Small intestine (tissue), 7 donors: Measurements from ENCODE around the gene ZNF431. TPM values are rescaled to one million over a fixed set of nuclear protein-coding genes. Genes with fewer than 3 reads are reported as not detected.

Experiments used
- DNase-seq, 2 donors: peaks; one replicate each; pipeline versions ENCODE4 v3.0.0 to v3.0.0-alpha.2; 2013
- FAIRE-seq: peaks from 2 replicates; lab custom pipeline; 2012; peaks lifted over from hg19 to GRCh38; lab: Jason Lieb, UNC
- H3K27ac ChIP-seq, 3 donors: one replicate each; pipeline ENCODE4 v1.5.1; 2013; ENCODE audit warnings: low read length in 2 of 3, mild to moderate bottlenecking in 2 of 3, control low read depth in 1 of 3, inconsistent platforms in 1 of 3, low read depth in 1 of 3, moderate library complexity in 1 of 3
- H3K27me3 ChIP-seq, 3 donors: one replicate each; pipeline ENCODE4 v1.6.1; 2013; ENCODE audit warnings: low read length in 3 of 3, inconsistent platforms in 1 of 3; ENCODE audit not compliant: control insufficient read depth in 3 of 3, insufficient read depth in 3 of 3
- H3K36me3 ChIP-seq, 3 donors: one replicate each; pipeline ENCODE4 v1.6.1; 2013; ENCODE audit warnings: low read length in 3 of 3, inconsistent platforms in 1 of 3, low read depth in 1 of 3, mild to moderate bottlenecking in 1 of 3, moderate library complexity in 1 of 3; ENCODE audit not compliant: control insufficient read depth in 3 of 3, insufficient read depth in 2 of 3
- H3K4me1 ChIP-seq, 3 donors: one replicate each; pipeline ENCODE4 v1.6.1; 2013; ENCODE audit warnings: low read length in 2 of 3, inconsistent platforms in 1 of 3, low read depth in 1 of 3, mild to moderate bottlenecking in 1 of 3, moderate library complexity in 1 of 3; ENCODE audit not compliant: control insufficient read depth in 3 of 3, insufficient read depth in 2 of 3
- H3K4me3 ChIP-seq, 3 donors: one replicate each; pipeline ENCODE4 v1.5.1; 2013; ENCODE audit warnings: low read length in 3 of 3, control low read depth in 1 of 3, inconsistent platforms in 1 of 3, low read depth in 1 of 3, mild to moderate bottlenecking in 1 of 3, moderate library complexity in 1 of 3
- H3K9me3 ChIP-seq, 2 donors: one replicate each; pipeline ENCODE4 v1.6.1; 2013; ENCODE audit warnings: low read depth in 1 of 2, low read length in 1 of 2; ENCODE audit not compliant: control insufficient read depth in 2 of 2, insufficient read depth in 1 of 2
- WGBS, 3 donors: extraction: QIAGEN DNeasy Blood & Tissue Kit; methylation state at CpG; one replicate each; pipeline ENCODE4 v1.1.7; 2013; 5-methylcytosine and 5-hydroxymethylcytosine counted together
- polyA plus RNA-seq, 4 donors: library from polyadenylated mRNA; stranded (reverse) in 3 of 4; unstranded in 1 of 4; fragments of 200-250 nt in 3 of 4; fragments of 120-200 nt in 1 of 4; gene quantifications; one replicate each; pipeline versions ENCODE4 v1.2.1 to v1.2.3, GENCODE V29; 2013
- donor health status: healthy with polysubstance abuse.
- donor health status: control.
- donor health status: control.
- donor health status: Bipolar disorder and iron deficiency.
- donor health status: healthy.

Gene ZNF431
- polyA plus RNA-seq, 4 donors: 2.7 to 31.0 (median 5.5) TPM

- H3K36me3 ChIP-seq: peaks cover 4 to 5% (median 5%) of the 10 kb centered on the region in 3 donors
- no peak for DNase-seq
- H3K4me3 ChIP-seq: no peak overlapping the region
- no peak overlapping the region for H3K27ac ChIP-seq
- FAIRE-seq: no peak
- H3K9me3 ChIP-seq: peaks cover 0 to 9% of the 10 kb centered on the region in 2 donors
- no peaks in the 10 kb centered on the region for H3K27me3 ChIP-seq
- H3K4me1 ChIP-seq: no peaks in the 10 kb centered on the region
Observed at GRCh38 chr19:21115430-21115829, 26.4 kb upstream of the ZNF431 start.

- no peak overlapping the region for H3K27ac ChIP-seq
- no peak overlapping the region for H3K4me3 ChIP-seq
- no peaks in the 10 kb centered on the region for H3K4me1 ChIP-seq
- DNase-seq (no peak), FAIRE-seq (no peak)
- 94 to 96% (median 95%) methylated on average over 2 of the region's 2 CpGs for WGBS, 3 donors
- H3K36me3 ChIP-seq: peaks cover 4 to 5% (median 5%) of the 10 kb centered on the region in 3 donors
- H3K9me3 ChIP-seq: peaks cover 0 to 9% of the 10 kb centered on the region in 2 donors
- H3K27me3 ChIP-seq: no peaks in the 10 kb centered on the region
Observed at GRCh38 chr19:21117041-21117907, 24.6 kb upstream of the ZNF431 start.

DNA sequence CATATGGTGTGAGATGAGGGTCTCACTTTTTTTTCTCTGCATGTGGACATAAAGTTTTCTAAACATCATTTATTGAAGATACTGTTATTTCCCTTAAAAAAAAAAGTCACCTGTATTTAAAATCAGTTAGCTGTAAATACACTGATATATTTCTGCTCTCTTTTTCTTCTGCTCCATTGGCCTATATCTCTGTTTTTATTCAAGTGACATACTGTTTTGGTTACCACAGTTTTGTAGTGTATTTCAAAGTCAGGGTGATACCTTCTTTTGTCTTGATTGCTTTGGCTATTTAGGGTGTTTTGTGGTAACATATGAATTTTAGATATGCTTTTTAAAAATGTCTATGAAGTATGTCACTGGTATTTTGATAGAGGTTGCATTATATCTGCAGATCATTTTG lies 15.8 kb upstream of the ZNF431 start:
- DNase-seq (no peak), FAIRE-seq (no peak)
- Histone ChIP-seq H3K4me1 (peaks cover 0 to 5% (median 0%) of the 10 kb centered on the region in 3 donors), H3K27me3 (no peaks in the 10 kb centered on the region), H3K9me3 (peaks cover 0 to 7% of the 10 kb centered on the region in 2 donors), H3K36me3 (no peaks in the 10 kb centered on the region), H3K4me3 (no peak overlapping the region), H3K27ac (no peak overlapping the region)

GRCh38 chr19:21127001-21127400 lies 14.8 kb upstream of the ZNF431 start:
- 26 to 65% (median 49%) methylated on average over 2 of the region's 2 CpGs for WGBS, 3 donors
- no peak overlapping the region for H3K27ac ChIP-seq
- no peaks in the 10 kb centered on the region for H3K36me3 ChIP-seq
- no peak overlapping the region for H3K4me3 ChIP-seq
- FAIRE-seq: no peak
- peaks cover 0 to 5% (median 0%) of the 10 kb centered on the region in 3 donors for H3K4me1 ChIP-seq
- H3K27me3 ChIP-seq: no peaks in the 10 kb centered on the region
- H3K9me3 ChIP-seq: peaks cover 0 to 11% of the 10 kb centered on the region in 2 donors
- no peak for DNase-seq

DNA sequence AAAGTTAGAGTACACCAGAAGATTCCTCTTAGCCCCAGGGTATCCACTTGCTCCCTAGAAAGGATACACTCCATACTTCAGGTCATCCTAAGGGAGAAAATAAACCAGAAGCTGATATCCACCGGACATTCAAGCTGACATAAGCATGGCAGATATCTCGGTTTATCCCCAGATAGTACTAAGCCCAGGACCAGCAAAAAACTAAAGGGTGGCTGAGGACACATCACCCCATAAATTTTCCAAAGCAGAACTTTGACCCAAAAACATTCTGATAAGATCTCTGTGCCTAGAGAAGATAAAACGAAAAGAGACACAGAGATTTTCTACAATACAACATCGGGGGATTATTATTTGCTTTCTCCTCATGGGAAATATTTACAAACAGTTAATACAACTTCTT lies 13.9 kb upstream of the ZNF431 start:
- peaks cover 0 to 5% (median 0%) of the 10 kb centered on the region in 3 donors for H3K4me1 ChIP-seq
- FAIRE-seq (no peak), DNase-seq (peak in 1 of 2 donors; percentile 21)
- H3K9me3 ChIP-seq: peaks cover 0 to 11% of the 10 kb centered on the region in 2 donors
- 24 to 53% (median 33%) methylated on average over 4 of the region's 4 CpGs for WGBS, 3 donors
- no peaks in the 10 kb centered on the region for H3K27me3 ChIP-seq
- H3K4me3 ChIP-seq: no peak overlapping the region
- no peaks in the 10 kb centered on the region for H3K36me3 ChIP-seq
- no peak overlapping the region for H3K27ac ChIP-seq

DNA sequence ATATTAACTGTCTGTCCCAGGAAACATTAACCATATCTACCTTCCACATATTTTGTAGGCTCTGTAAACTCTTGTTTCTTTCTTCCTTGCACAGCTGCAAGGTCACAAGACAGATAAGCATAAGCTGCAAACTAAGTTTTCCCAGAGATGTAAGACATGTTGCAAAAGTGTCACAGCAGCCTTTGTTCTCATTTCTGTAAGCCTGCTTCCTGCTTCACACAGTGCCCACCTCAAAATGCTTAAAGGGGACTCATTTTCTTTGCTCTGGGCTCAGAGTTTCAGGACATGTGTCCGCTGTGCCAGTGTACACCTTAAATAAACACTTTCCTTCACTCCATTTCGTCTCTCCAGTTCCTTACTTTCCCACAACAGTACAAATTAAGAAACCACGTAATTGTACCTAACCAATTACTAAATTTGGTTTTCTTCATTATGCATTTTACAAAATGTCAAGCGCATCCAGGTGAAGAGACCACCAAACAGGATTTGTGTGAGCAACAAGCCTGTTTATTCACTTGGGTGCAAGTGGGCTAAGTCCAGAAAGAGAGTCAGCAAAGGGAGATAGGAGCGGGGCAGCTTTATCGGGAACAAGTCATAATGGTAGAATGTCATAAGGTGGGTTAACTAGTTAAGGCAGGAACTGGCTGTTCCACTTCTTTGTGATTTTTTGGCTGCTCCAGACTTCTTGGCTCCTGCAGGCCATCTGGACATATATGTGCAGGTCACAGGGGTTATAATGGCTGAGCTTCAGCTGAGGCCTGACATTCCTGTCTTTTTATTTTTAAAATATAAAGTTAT lies 12.7 kb upstream of the ZNF431 start:
- no peaks in the 10 kb centered on the region for H3K36me3 ChIP-seq
- peaks cover 0 to 11% of the 10 kb centered on the region in 2 donors for H3K9me3 ChIP-seq
- H3K27ac ChIP-seq: peak overlapping the region in 1 of 3 donors; percentile 58
- WGBS, 3 donors: 59 to 71% (median 62%) methylated on average over 6 of the region's 6 CpGs
- FAIRE-seq: no peak
- H3K27me3 ChIP-seq: no peaks in the 10 kb centered on the region
- H3K4me3 ChIP-seq: no peak overlapping the region
- peaks cover 0 to 5% (median 0%) of the 10 kb centered on the region in 3 donors for H3K4me1 ChIP-seq
- DNase-seq: peak in 1 of 2 donors; percentile 41

DNA sequence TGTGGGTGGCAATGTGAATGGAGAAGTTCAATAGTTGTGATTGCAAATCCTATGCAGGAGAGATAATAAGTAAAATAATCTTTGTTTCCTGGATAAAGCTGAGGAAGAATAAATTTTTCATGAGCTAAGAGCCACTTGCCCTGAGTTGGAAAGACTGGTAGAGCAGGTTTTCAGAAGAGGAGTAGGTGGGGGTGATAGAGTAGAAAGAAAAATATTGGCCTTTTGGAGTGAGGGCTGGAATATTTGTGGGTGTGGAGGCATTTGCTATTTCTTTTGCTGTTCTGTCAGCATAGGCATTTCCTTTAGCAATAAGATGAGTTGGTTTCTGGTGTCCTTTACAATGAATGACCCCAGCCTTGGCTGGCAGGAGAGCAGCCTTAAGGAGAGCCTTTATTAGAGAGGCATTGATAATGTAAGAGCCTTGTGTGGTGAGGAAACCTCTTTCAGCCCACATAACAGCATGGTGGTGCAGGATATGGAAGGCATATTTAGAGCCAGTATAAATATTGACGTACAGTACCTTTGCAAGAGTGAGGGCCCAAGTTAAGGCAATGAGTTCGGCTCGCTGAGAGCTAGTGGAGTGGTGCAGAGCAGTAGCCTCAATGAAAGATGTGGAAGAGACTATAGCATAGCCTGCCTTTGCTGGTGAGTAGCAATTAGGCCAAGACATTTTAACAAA lies 11.6 kb upstream of the ZNF431 start:
- FAIRE-seq (no peak), DNase-seq (peak in 1 of 2 donors; percentile 27)
- WGBS, 3 donors: 65 to 84% (median 72%) methylated on average over 3 of the region's 3 CpGs
- Histone ChIP-seq H3K4me1 (peaks cover 0 to 5% (median 0%) of the 10 kb centered on the region in 3 donors), H3K9me3 (peaks cover 0 to 19% of the 10 kb centered on the region in 2 donors), H3K4me3 (no peak overlapping the region), H3K27me3 (no peaks in the 10 kb centered on the region), H3K27ac (no peak overlapping the region), H3K36me3 (no peaks in the 10 kb centered on the region)

DNA sequence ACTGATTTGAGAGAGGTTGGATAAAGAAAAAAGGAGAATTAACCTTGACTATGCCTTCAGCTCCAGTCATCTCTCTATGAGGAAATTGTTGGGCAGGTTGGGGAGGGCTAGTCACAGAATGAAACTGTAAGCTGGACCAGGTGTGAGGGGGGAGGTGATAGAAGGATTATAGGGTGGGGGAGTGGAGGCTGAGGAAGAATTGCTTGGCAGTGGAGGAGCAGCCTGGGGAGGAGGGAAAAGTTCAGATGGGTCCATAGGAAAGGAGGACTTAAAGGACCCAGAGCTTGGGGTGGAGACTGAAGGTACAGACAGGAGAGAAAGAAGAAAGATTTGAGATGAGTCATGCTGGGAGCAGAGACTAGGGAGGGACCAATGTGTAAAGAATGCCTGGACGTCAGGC lies 8.2 kb upstream of the ZNF431 start:
- Histone ChIP-seq H3K27ac (no peak overlapping the region), H3K4me3 (no peak overlapping the region), H3K4me1 (peaks cover 0 to 7% (median 0%) of the 10 kb centered on the region in 3 donors), H3K9me3 (peaks cover 0 to 27% of the 10 kb centered on the region in 2 donors), H3K27me3 (no peaks in the 10 kb centered on the region), H3K36me3 (no peaks in the 10 kb centered on the region)
- DNase-seq (no peak), FAIRE-seq (no peak)
- 50 to 58% (median 58%) methylated on average over 1 of the region's 1 CpG for WGBS, 3 donors
